A549 (cell line): Measurements from ENCODE around the gene PFKFB3. TPM values are rescaled to one million over a fixed set of nuclear protein-coding genes. Genes with fewer than 3 reads are reported as not detected.

ENCODE experiments used
- ATAC-seq, 2 experiments: fragments of 200-7000 bp in 1 of 2; fragments of >200 bp in 1 of 2; cut with Nextera tagmentation in 1 of 2; cut with Tn5 transposase in 1 of 2; 3 replicates each; pipeline versions ENCODE4 v1.8.0 to v1.9.1; 2018 to 2020; ENCODE audit warnings: mild to moderate bottlenecking in 1 of 2, moderate library complexity in 1 of 2
- CTCF ChIA-PET: fragments of 300-600 bp; sonication (Branson Sonifier 250); formaldehyde crosslinking; extraction: SDS; loops from one replicate; lab custom pipeline; 2021; ENCODE audit warnings: antibody characterized with exemption, inconsistent platforms; lab: Yijun Ruan, JAX
- POLR2A ChIA-PET: fragments of 350-600 bp; formaldehyde crosslinking; extraction: SDS; loops from one replicate; lab custom pipeline; 2021; ENCODE audit warnings: antibody characterized with exemption, inconsistent platforms; lab: Yijun Ruan, JAX
- DNase-seq, 2 experiments: peaks; one replicate each; pipeline versions ENCODE4 v3.0.0 to v3.0.0-alpha.2; 2011 to 2016; ENCODE audit warnings: low read depth in 1 of 2, low spot score in 1 of 2
- FAIRE-seq: peaks from 2 replicates; lab custom pipeline; 2011; peaks lifted over from hg19 to GRCh38; lab: Jason Lieb, UNC
- H3K27ac ChIP-seq, 2 experiments: fragments of >200 bp; sonication (Bioruptor Twin); formaldehyde crosslinking; 3 replicates each; pipeline ENCODE4 v1.5.1; 2016 to 2017
- H3K4me1 ChIP-seq: fragments of >200 bp; sonication (Bioruptor Twin); formaldehyde crosslinking; 3 replicates; pipeline ENCODE4 v1.6.1; 2016
- H3K4me2 ChIP-seq: fragments of >200 bp; sonication (Bioruptor Twin); formaldehyde crosslinking; 3 replicates; pipeline ENCODE4 v1.6.1; 2016
- H3K4me3 ChIP-seq: fragments of >200 bp; sonication (Bioruptor Twin); formaldehyde crosslinking; 3 replicates; pipeline ENCODE4 v1.5.1; 2016
- H3K9me3 ChIP-seq: fragments of >200 bp; sonication (Bioruptor Twin); formaldehyde crosslinking; 3 replicates; pipeline ENCODE4 v1.6.1; 2016
- ATOH8 ChIP-seq: fragments of 250-450 bp; sonication (Bioruptor Pico); IDR thresholded peaks from 2 replicates; pipeline ENCODE4 v1.5.0; 2020; ENCODE audit warnings: low read depth, mild to moderate bottlenecking, moderate library complexity
- BCL3 ChIP-seq: fragments of >200 bp; sonication (Bioruptor Twin); formaldehyde crosslinking; IDR thresholded peaks from 3 replicates; pipeline ENCODE4 v1.6.1; 2016
- CBX2 ChIP-seq: fragments of 200-600 bp; sonication (generic); IDR thresholded peaks from 2 replicates; pipeline ENCODE4 v1.6.1; 2016; ENCODE audit warnings: low read depth, mild to moderate bottlenecking, borderline replicate concordance
- CEBPB ChIP-seq, 2 experiments: fragments of >200 bp in 1 of 2; sonication (Bioruptor Twin) in 1 of 2; formaldehyde crosslinking in 1 of 2; IDR thresholded peaks; 2 replicates each; pipeline ENCODE4 v1.6.1; 2012 to 2016
- CHD2 ChIP-seq: fragments of 150-350 bp; IDR thresholded peaks from 2 replicates; pipeline ENCODE4 v1.6.1; 2014; ENCODE audit warnings: low read length; ENCODE audit not compliant: partially characterized antibody
- CHD4 ChIP-seq: fragments of 200-600 bp; sonication (generic); IDR thresholded peaks from 2 replicates; pipeline ENCODE4 v1.6.1; 2016; ENCODE audit warnings: antibody characterized with exemption, mild to moderate bottlenecking, borderline replicate concordance
- EP300 ChIP-seq, 2 experiments: fragments of >200 bp; sonication (Bioruptor Twin); formaldehyde crosslinking; IDR thresholded peaks; 2 replicates in 1 of 2; 3 replicates in 1 of 2; pipeline ENCODE4 v1.6.1; 2016 to 2017
- ESRRA ChIP-seq: fragments of 150-350 bp; IDR thresholded peaks from 2 replicates; pipeline ENCODE4 v1.6.1; 2014; ENCODE audit warnings: mild to moderate bottlenecking, low read length, borderline replicate concordance
- FOXS1 ChIP-seq: fragments of 250-450 bp; sonication (Bioruptor Pico); IDR thresholded peaks from 2 replicates; pipeline ENCODE4 v1.5.0; 2020; ENCODE audit warnings: mild to moderate bottlenecking, moderate library complexity
- GATA3 ChIP-seq: IDR thresholded peaks from 2 replicates; pipeline ENCODE4 v1.6.1; 2012; ENCODE audit warnings: borderline replicate concordance
- HEYL ChIP-seq: fragments of 250-450 bp; sonication (Bioruptor Pico); IDR thresholded peaks from 2 replicates; pipeline ENCODE4 v1.8.0; 2021; ENCODE audit warnings: mild to moderate bottlenecking, moderate library complexity
- JUN ChIP-seq, 2 experiments: fragments of >200 bp; sonication (Bioruptor Twin); formaldehyde crosslinking; IDR thresholded peaks; 2 replicates in 1 of 2; 3 replicates in 1 of 2; pipeline ENCODE4 v1.6.1; 2016 to 2017
- JUNB ChIP-seq: fragments of >200 bp; sonication (Bioruptor Twin); formaldehyde crosslinking; IDR thresholded peaks from 2 replicates; pipeline ENCODE4 v1.6.1; 2016
- KDM1A ChIP-seq: fragments of 200-600 bp; sonication (generic); IDR thresholded peaks from 2 replicates; pipeline ENCODE4 v1.6.1; 2016; ENCODE audit warnings: low read depth, mild to moderate bottlenecking
- KDM5A ChIP-seq: fragments of 200-600 bp; sonication (generic); IDR thresholded peaks from 2 replicates; pipeline ENCODE4 v1.6.1; 2016; ENCODE audit warnings: antibody characterized with exemption, mild to moderate bottlenecking
- MAX ChIP-seq: IDR thresholded peaks from 2 replicates; pipeline ENCODE4 v1.6.1; 2012
- NFE2L2 ChIP-seq: fragments of 150-350 bp; conservative IDR thresholded peaks from 2 replicates; pipeline ENCODE4 v1.6.1; 2014; ENCODE audit warnings: low read length
- NPAS2 ChIP-seq: fragments of 250-450 bp; sonication (Bioruptor Pico); IDR thresholded peaks from 2 replicates; pipeline ENCODE4 v1.8.0; 2022; ENCODE audit warnings: mild to moderate bottlenecking, moderate library complexity, borderline replicate concordance
- NR3C1 ChIP-seq: fragments of >200 bp; sonication (Bioruptor Twin); formaldehyde crosslinking; IDR thresholded peaks from 3 replicates; pipeline ENCODE4 v1.6.1; 2017
- PBX3 ChIP-seq: IDR thresholded peaks from 2 replicates; pipeline ENCODE4 v1.6.1; 2012
- RAD21 ChIP-seq, 2 experiments: fragments of >200 bp in 1 of 2; sonication (Bioruptor Twin) in 1 of 2; formaldehyde crosslinking in 1 of 2; IDR thresholded peaks in 1 of 2; conservative IDR thresholded peaks in 1 of 2; 2 replicates in 1 of 2; 3 replicates in 1 of 2; pipeline ENCODE4 v1.6.1; 2012 to 2018; ENCODE audit warnings: inconsistent platforms in 1 of 2
- RARB ChIP-seq: fragments of 250-450 bp; sonication (Bioruptor Pico); IDR thresholded peaks from 2 replicates; pipeline ENCODE4 v1.8.0; 2021; ENCODE audit warnings: mild to moderate bottlenecking, moderate library complexity
- RFX5 ChIP-seq: fragments of 450-650 bp; IDR thresholded peaks from 2 replicates; pipeline ENCODE4 v1.7.1; 2014; ENCODE audit warnings: antibody characterized with exemption, mild to moderate bottlenecking, moderate library complexity
- SREBF2 ChIP-seq: fragments of 450-650 bp; IDR thresholded peaks from 2 replicates; pipeline ENCODE4 v1.6.1; 2014; ENCODE audit warnings: mild to moderate bottlenecking, moderate library complexity
- USF2 ChIP-seq: fragments of 450-650 bp; IDR thresholded peaks from 2 replicates; pipeline ENCODE4 v1.6.1; 2014; ENCODE audit warnings: antibody characterized with exemption
- ZSCAN20 ChIP-seq: fragments of 250-450 bp; sonication (Bioruptor Pico); IDR thresholded peaks from 2 replicates; pipeline ENCODE4 v1.8.0; 2022; ENCODE audit warnings: mild to moderate bottlenecking, moderate library complexity
- WGBS: methylation state at CpG from one replicate; pipeline ENCODE4 v1.1.6; 2017; ENCODE audit errors: missing lambda C conversion rate; 5-methylcytosine and 5-hydroxymethylcytosine counted together
- polyA plus RNA-seq, 4 experiments: library from polyadenylated mRNA; depleted of rRNA in 3 of 4; stranded (reverse); fragments of >200 nt; fragmentation: RNase III in 1 of 4; extraction: RNeasy Plus Mini Kit Qiagen cat#74134 plus additional on column Dnase treatment in 1 of 4; gene quantifications; 2 replicates in 3 of 4; 3 replicates in 1 of 4; pipeline ENCODE4 v1.2.3, GENCODE V29; 2011 to 2017

Gene PFKFB3
- polyA plus RNA-seq, 2 of the 4 experiments (the other 2 are of a cell fraction) = 139 to 232 TPM

GRCh38 chr10:6297951-6298381 lies 95.2 kb downstream of the PFKFB3 start:
- FAIRE-seq (peak; percentile 89), DNase-seq (peak in 1 of 2 experiments; percentile 88), ATAC-seq (peak; percentile 40 to 83; a peak in 5 of 6 replicates)
- Histone ChIP-seq H3K4me2 (peak overlapping the region; percentile 62), H3K4me1 (peaks cover 66% of the 10 kb centered on the region), H3K9me3 (peaks cover 20% of the 10 kb centered on the region), H3K27ac (peak overlapping the region; percentile 88 to 91), H3K4me3 (no peak overlapping the region)
- ChIA-PET CTCF (interaction anchor here (1.5 to 2.7 kb wide), 2 partner anchors 22 to 104 kb away, joined by 3 to 9 read pairs; no protein-coding TSS in a partner anchor), POLR2A (interaction anchor here (1.7 to 2.9 kb wide), 2 partner anchors 23 to 95 kb away, joined by 5 to 12 read pairs; partner anchors contain the start of gene PFKFB3)
- 2% methylated on average over 2 of the region's 2 CpGs for WGBS
- TF ChIP-seq FOXS1 (peak; percentile 80; the same call in 1 of the 2 replicates), MAX (no peak; the same call in 1 of the 2 replicates), PBX3 (0 out of 2 replicates have a peak, but pooled peaks have one; percentile 46), CEBPB (IDR thresholded peaks at IDR 0.05) (peak; percentile 4 to 62; a peak in 2 of 4 replicates), ESRRA (peak; percentile 81; the same call in 1 of the 2 replicates), RAD21 (conservative IDR thresholded peaks at IDR 0.05 in 1 of 2, IDR thresholded peaks at IDR 0.05 in 1 of 2) (peak; percentile 3 to 42; a peak in 1 of 5 replicates), HEYL (no peak), GATA3 (peak; percentile 91), BCL3 (peak; percentile 30; the same call in 1 of the 3 replicates), EP300 (IDR thresholded peaks at IDR 0.05) (peak; percentile 64 to 81; a peak in 4 of 5 replicates), RFX5 (no peak), JUNB (peak; percentile 56), JUN (IDR thresholded peaks at IDR 0.05) (peak in 1 of 2 experiments; percentile 66; a peak in 2 of 5 replicates)

GRCh38 chr10:6298428-6298827 lies 95.7 kb downstream of the PFKFB3 start:
- 94% methylated on average over 5 of the region's 5 CpGs for WGBS
- no peak overlapping the region for H3K4me3 ChIP-seq
- peak overlapping the region; percentile 62 for H3K4me2 ChIP-seq
- DNase-seq (no peak), ATAC-seq (no peak), FAIRE-seq (no peak)
- TF ChIP-seq NPAS2 (CRISPR knock-in tag) = no peak
- no peak for TF ChIP-seq CBX2
- H3K4me1 ChIP-seq = peaks cover 71% of the 10 kb centered on the region
- peak overlapping the region; percentile 88 to 91 for H3K27ac ChIP-seq
- peaks cover 15% of the 10 kb centered on the region for H3K9me3 ChIP-seq
- POLR2A ChIA-PET = interaction anchor here (1.7 to 2.9 kb wide), 2 partner anchors 23 to 96 kb away, joined by 5 to 12 read pairs; partner anchors contain the start of gene PFKFB3
- CTCF ChIA-PET = interaction anchor here (1.5 to 2.7 kb wide), 4 partner anchors 12 to 103 kb away, joined by 3 to 11 read pairs (median 7); no protein-coding TSS in a partner anchor

GRCh38 chr10:6299234-6299633 lies 96.5 kb downstream of the PFKFB3 start:
- H3K27ac ChIP-seq = peak overlapping the region; percentile 88 to 91
- ATAC-seq (peak; percentile 75 to 95), FAIRE-seq (peak; percentile 99), DNase-seq (peak; percentile 94 to 95)
- POLR2A ChIA-PET = interaction anchor here (0.7 to 2.9 kb wide), 3 partner anchors 24 to 103 kb away, joined by 5 to 12 read pairs (median 6); partner anchors contain the start of gene PFKFB3
- no peak overlapping the region for H3K4me3 ChIP-seq
- CTCF ChIA-PET = interaction anchor here (0.8 to 2.7 kb wide), 7 partner anchors 13 to 102 kb away, joined by 4 to 11 read pairs (median 5); no protein-coding TSS in a partner anchor
- peaks cover 71% of the 10 kb centered on the region for H3K4me1 ChIP-seq
- H3K4me2 ChIP-seq = peak overlapping the region; percentile 62
- H3K9me3 ChIP-seq = peaks cover 7% of the 10 kb centered on the region
- WGBS = 2% methylated on average over 11 of the region's 11 CpGs
- TF ChIP-seq KDM1A (no peak), NFE2L2 (peak; percentile 25), ATOH8 (CRISPR knock-in tag) (0 out of 2 replicates have a peak, but pooled peaks have one; percentile 57), CHD4 (no peak), USF2 (peak; percentile 94), RARB (peak; percentile 52; the same call in 1 of the 2 replicates), ESRRA (peak; percentile 39; the same call in 1 of the 2 replicates), ZSCAN20 (no peak), PBX3 (peak; percentile 80), HEYL (no peak), MAX (peak; percentile 100), CHD2 (no peak), CEBPB (IDR thresholded peaks at IDR 0.05) (peak in 1 of 2 experiments; percentile 76; a peak in 1 of 4 replicates), KDM5A (no peak), JUN (IDR thresholded peaks at IDR 0.05) (peak; percentile 95 to 96), SREBF2 (no peak), NR3C1 (no peak)
